Activated CD4-positive, alpha-beta T cell treated with anti-CD3 and anti-CD28 coated beads, Interleukin-2, amount 10 ng/mL, durations not matched to agents 24 days and 14 days (primary cell): ENCODE data around the gene SRP68. TPM values are rescaled to one million over a fixed set of nuclear protein-coding genes. Genes with fewer than 3 reads are reported as not detected.
A peak's percentile ranks its signal among the peaks of the same experiment; 100 is the strongest.
"Not testable (repeated sequence)": the region's sequence is repeated elsewhere in the genome, so short reads cannot be mapped to it uniquely, and the experiment has no call there.

Experiments
- DNase-seq: peaks from one replicate; pipeline ENCODE4 v3.0.0; 2022
- H3K27ac Mint-ChIP-seq: one replicate; pipeline ENCODE4 v1.8.0; 2022; ENCODE audit warnings: mild to moderate bottlenecking, mixed read lengths
- H3K27me3 Mint-ChIP-seq: one replicate; pipeline ENCODE4 v1.8.0; 2022; ENCODE audit warnings: mixed read lengths
- H3K36me3 Mint-ChIP-seq: one replicate; pipeline ENCODE4 v1.8.0; 2022; ENCODE audit warnings: low read depth, mild to moderate bottlenecking, mixed read lengths
- H3K4me1 Mint-ChIP-seq: one replicate; pipeline ENCODE4 v1.8.0; 2021; ENCODE audit warnings: mixed read lengths
- H3K4me3 Mint-ChIP-seq: one replicate; pipeline ENCODE4 v1.8.0; 2022; ENCODE audit warnings: mild to moderate bottlenecking, moderate library complexity, mixed read lengths
- H3K9me3 Mint-ChIP-seq: one replicate; pipeline ENCODE4 v1.8.0; 2021; ENCODE audit warnings: mixed read lengths
- intact Hi-C: fragments of 100-400 bp; cut with micrococcal nuclease; formaldehyde crosslinking; loops from one replicate; pipeline ENCODE4 v1.15.1; 2023
- total RNA-seq: library from RNA; stranded (reverse); gene quantifications from 2 replicates; pipeline ENCODE4 v1.2.3, GENCODE V29; 2022

Gene SRP68
- total RNA-seq, 1 donor from 2014 or later = 170 TPM

GRCh38 chr17:76085731-76086366 is 13.5 kb upstream of the SRP68 start:
- intact Hi-C loops = no loop called here
- Mint-ChIP-seq H3K4me1 (no peaks in the 10 kb centered on the region), H3K27me3 (no peaks in the 10 kb centered on the region), H3K27ac (no peak overlapping the region), H3K9me3 (no peaks in the 10 kb centered on the region), H3K36me3 (peaks cover 36% of the 10 kb centered on the region), H3K4me3 (no peak overlapping the region)
- DNase-seq = no peak

GRCh38 chr17:76085066-76085730 is 12.9 kb upstream of the SRP68 start:
- no peak overlapping the region for H3K4me3 Mint-ChIP-seq
- H3K36me3 Mint-ChIP-seq = peaks cover 36% of the 10 kb centered on the region
- no peaks in the 10 kb centered on the region for H3K4me1 Mint-ChIP-seq
- no peak for DNase-seq
- no peak overlapping the region for H3K27ac Mint-ChIP-seq
- H3K27me3 Mint-ChIP-seq = no peaks in the 10 kb centered on the region
- H3K9me3 Mint-ChIP-seq = no peaks in the 10 kb centered on the region
- intact Hi-C loops = no loop called here

- Mint-ChIP-seq H3K36me3 (peaks cover 26% of the 10 kb centered on the region), H3K27ac (no peak overlapping the region), H3K27me3 (peaks cover 10% of the 10 kb centered on the region), H3K4me3 (no peak overlapping the region), H3K4me1 (peaks cover 1% of the 10 kb centered on the region), H3K9me3 (no peaks in the 10 kb centered on the region)
- no peak for DNase-seq
- intact Hi-C loops = no loop called here
These were observed 11.3 kb upstream of the SRP68 start for GRCh38 chr17:76083536-76084182.

GRCh38 chr17:76082326-76083251 is 10.3 kb upstream of the SRP68 start:
- DNase-seq = no peak
- Mint-ChIP-seq H3K27ac (no peak overlapping the region), H3K4me1 (peaks cover 4% of the 10 kb centered on the region), H3K27me3 (peaks cover 16% of the 10 kb centered on the region), H3K9me3 (no peaks in the 10 kb centered on the region), H3K4me3 (no peak overlapping the region), H3K36me3 (peaks cover 22% of the 10 kb centered on the region)
- intact Hi-C loops = no loop called here

GRCh38 chr17:76081295-76082210 is 9.2 kb upstream of the SRP68 start:
- peaks cover 9% of the 10 kb centered on the region for H3K4me1 Mint-ChIP-seq
- no peak overlapping the region for H3K4me3 Mint-ChIP-seq
- intact Hi-C loops = no loop called here
- peaks cover 26% of the 10 kb centered on the region for H3K27me3 Mint-ChIP-seq
- no peaks in the 10 kb centered on the region for H3K9me3 Mint-ChIP-seq
- peaks cover 20% of the 10 kb centered on the region for H3K36me3 Mint-ChIP-seq
- peak overlapping the region; percentile 45 for H3K27ac Mint-ChIP-seq
- no peak for DNase-seq

GRCh38 chr17:76080768-76081287 is 8.5 kb upstream of the SRP68 start:
- no peak overlapping the region for H3K4me3 Mint-ChIP-seq
- H3K36me3 Mint-ChIP-seq = peaks cover 16% of the 10 kb centered on the region
- H3K27ac Mint-ChIP-seq = peak overlapping the region; percentile 45
- no peaks in the 10 kb centered on the region for H3K9me3 Mint-ChIP-seq
- H3K4me1 Mint-ChIP-seq = peaks cover 13% of the 10 kb centered on the region
- DNase-seq = no peak
- peaks cover 33% of the 10 kb centered on the region for H3K27me3 Mint-ChIP-seq
- intact Hi-C loops = no loop called here

- intact Hi-C loops = loop anchor here (5.0 to 10.0 kb wide), 3 partner anchors 68 to 655 kb away; partner anchors contain the start of genes MFSD11, MRPL38 and SRSF2
- H3K27me3 Mint-ChIP-seq = peaks cover 39% of the 10 kb centered on the region
- H3K4me1 Mint-ChIP-seq = peaks cover 19% of the 10 kb centered on the region
- no peak for DNase-seq
- H3K9me3 Mint-ChIP-seq = no peaks in the 10 kb centered on the region
- H3K4me3 Mint-ChIP-seq = no peak overlapping the region
- peaks cover 14% of the 10 kb centered on the region for H3K36me3 Mint-ChIP-seq
- H3K27ac Mint-ChIP-seq = no peak overlapping the region
These were observed 7.8 kb upstream of the SRP68 start for GRCh38 chr17:76079956-76080767.

GRCh38 chr17:76079535-76079955 is 7.2 kb upstream of the SRP68 start:
- Mint-ChIP-seq H3K36me3 (peaks cover 10% of the 10 kb centered on the region), H3K4me3 (no peak overlapping the region), H3K9me3 (no peaks in the 10 kb centered on the region), H3K27me3 (peaks cover 43% of the 10 kb centered on the region), H3K27ac (no peak overlapping the region), H3K4me1 (peaks cover 23% of the 10 kb centered on the region)
- DNase-seq = no peak
- intact Hi-C loops = loop anchor here (5.0 to 10.0 kb wide), 3 partner anchors 67 to 655 kb away; partner anchors contain the start of genes MFSD11, MRPL38 and SRSF2

GRCh38 chr17:76078860-76079534 is 6.7 kb upstream of the SRP68 start, which contains the start of gene ZACN:
Gene ZACN (plus strand): TSS chr17:76079182. CDS start chr17:76079265, 83 bp downstream.
- Mint-ChIP-seq H3K9me3 (no peaks in the 10 kb centered on the region), H3K27ac (no peak within 1 kb of the TSS), H3K27me3 (peaks cover 44% of the 10 kb centered on the region), H3K4me3 (no peak within 1 kb of the TSS), H3K4me1 (peaks cover 23% of the 10 kb centered on the region), H3K36me3 (peaks cover 7% of the 10 kb centered on the region)
- no peak for DNase-seq
- intact Hi-C loops = loop anchor here (5.0 to 10.0 kb wide), 3 partner anchors 67 to 656 kb away; partner anchors contain the start of genes MFSD11, MRPL38 and SRSF2

- not testable (repeated sequence) for DNase-seq, H3K27ac Mint-ChIP-seq, H3K4me3 Mint-ChIP-seq, H3K9me3 Mint-ChIP-seq, H3K36me3 Mint-ChIP-seq
- intact Hi-C loops = loop anchor here (5.0 to 10.0 kb wide), 3 partner anchors 66 to 656 kb away; partner anchors contain the start of genes MFSD11, MRPL38 and SRSF2
- Mint-ChIP-seq H3K4me1 (peaks cover 23% of the 10 kb centered on the region), H3K27me3 (peaks cover 48% of the 10 kb centered on the region)
These were observed 6.1 kb upstream of the SRP68 start for GRCh38 chr17:76078370-76078769.

GRCh38 chr17:76077584-76078110 is 5.3 kb upstream of the SRP68 start:
- Mint-ChIP-seq H3K4me1 (peaks cover 26% of the 10 kb centered on the region), H3K27ac (no peak overlapping the region), H3K36me3 (peaks cover 4% of the 10 kb centered on the region), H3K27me3 (peaks cover 48% of the 10 kb centered on the region), H3K4me3 (no peak overlapping the region), H3K9me3 (no peaks in the 10 kb centered on the region)
- no peak for DNase-seq
- intact Hi-C loops = loop anchor here (5.0 to 10.0 kb wide), 3 partner anchors 65 to 657 kb away; partner anchors contain the start of genes MFSD11, MRPL38 and SRSF2
